Activated CD4-positive, alpha-beta T cell treated with anti-CD3 and anti-CD28 coated beads, Interleukin-2, amount 50 U/mL, for 24 hours (primary cell): ENCODE data around the gene S1PR5.
"Not testable (repeated sequence)": the region's sequence is repeated elsewhere in the genome, so short reads cannot be mapped to it uniquely, and the experiment has no call there.

Experiments used
- DNase-seq, 2 donors: peaks; one replicate each; pipeline ENCODE4 v3.0.0-alpha.2; 2020; ENCODE audit warnings: low read depth in 1 of 2, low spot score in 1 of 2

The S1PR5 gene

GRCh38 chr19:10544753-10545251, 27.6 kb upstream of the S1PR5 start:
- DNase-seq, result no peak

GRCh38 chr19:10544242-10544752, 27.1 kb upstream of the S1PR5 start:
- DNase-seq, result no peak

- peak; percentile 68 to 74 for DNase-seq
These were observed 26.4 kb upstream of the S1PR5 start, which contains the start of gene ATG4D for GRCh38 chr19:10543420-10544241. TSS of gene ATG4D (plus strand) at chr19:10543904. CDS start at chr19:10544091, 187 bp downstream.

- no peak for DNase-seq
These were observed 25.8 kb upstream of the S1PR5 start for GRCh38 chr19:10543059-10543419.

GRCh38 chr19:10539016-10539415, 21.8 kb upstream of the S1PR5 start:
- DNase-seq, result not testable (repeated sequence)

GRCh38 chr19:10538204-10538983, 21.1 kb upstream of the S1PR5 start:
- DNase-seq, result no peak

- DNase-seq, result no peak
These were observed 20.4 kb upstream of the S1PR5 start for GRCh38 chr19:10537668-10538067.

GRCh38 chr19:10535613-10536012, 18.4 kb upstream of the S1PR5 start:
- no peak for DNase-seq

- no peak for DNase-seq
These were observed 16.6 kb upstream of the S1PR5 start for GRCh38 chr19:10533646-10534386.

- no peak for DNase-seq
These were observed 15.2 kb upstream of the S1PR5 start for GRCh38 chr19:10532457-10532856.

GRCh38 chr19:10526887-10527286, 9.6 kb upstream of the S1PR5 start:
- DNase-seq, result not testable (repeated sequence)

- DNase-seq, result no peak
These were observed 8.4 kb upstream of the S1PR5 start for GRCh38 chr19:10525636-10526035.

- no peak for DNase-seq
These were observed 5.9 kb upstream of the S1PR5 start for GRCh38 chr19:10523135-10523636.

GRCh38 chr19:10521461-10522171, 4.4 kb upstream of the S1PR5 start:
- DNase-seq, result no peak

- no peak for DNase-seq
These were observed 3.5 kb upstream of the S1PR5 start for GRCh38 chr19:10520652-10521318.

GRCh38 chr19:10519421-10519820, 2.2 kb upstream of the S1PR5 start:
- no peak for DNase-seq

GRCh38 chr19:10518444-10519361, 1.5 kb upstream of the S1PR5 start:
- no peak for DNase-seq

- no peak for DNase-seq
These were observed 655 bp upstream of the S1PR5 start for GRCh38 chr19:10517760-10518443.
